GM23338 (cell line): ENCODE data around the gene ZNF774. TPM values are rescaled to one million over a fixed set of nuclear protein-coding genes. Genes with fewer than 3 reads are reported as not detected.

Experiments used
- ATAC-seq: fragments of 200-7000 bp; cut with Tn5 transposase; 3 replicates; pipeline ENCODE4 v1.9.1; 2020
- DNase-seq: peaks from one replicate; pipeline ENCODE4 v3.0.0-alpha.2; 2015; ENCODE audit warnings: low spot score
- H2AFZ ChIP-seq: fragments of 200-600 bp; sonication (generic); 2 replicates; pipeline ENCODE4 v1.8.0; 2016; ENCODE audit warnings: antibody characterized with exemption, mild to moderate bottlenecking, moderate library complexity
- H3F3A ChIP-seq: fragments of 200-600 bp; sonication (generic); replicated peaks from 2 replicates; pipeline ENCODE4 v1.8.0; 2017; ENCODE audit warnings: antibody characterized with exemption, mixed run types, low read depth
- H3K27ac ChIP-seq: fragments of 200-600 bp; sonication (generic); 2 replicates; pipeline ENCODE4 v1.6.1; 2016; ENCODE audit warnings: low read depth
- H3K27me3 ChIP-seq: fragments of 200-600 bp; sonication (generic); 2 replicates; pipeline ENCODE4 v1.8.0; 2016; ENCODE audit warnings: mild to moderate bottlenecking, mixed run types, moderate library complexity; ENCODE audit not compliant: insufficient read depth
- H3K36me3 ChIP-seq: fragments of 200-600 bp; sonication (generic); 2 replicates; pipeline ENCODE4 v1.8.0; 2016; ENCODE audit warnings: mild to moderate bottlenecking; ENCODE audit not compliant: insufficient read depth
- H3K4me1 ChIP-seq: fragments of 200-600 bp; sonication (generic); 2 replicates; pipeline ENCODE4 v1.8.0; 2016; ENCODE audit warnings: mild to moderate bottlenecking, moderate library complexity; ENCODE audit not compliant: insufficient read depth
- H3K4me2 ChIP-seq: fragments of 200-600 bp; sonication (generic); 2 replicates; pipeline ENCODE4 v1.7.1; 2017; ENCODE audit warnings: mixed run types
- H3K4me3 ChIP-seq: fragments of 200-600 bp; sonication (generic); 2 replicates; pipeline ENCODE4 v1.6.1; 2016; ENCODE audit warnings: mixed run types
- H3K79me2 ChIP-seq: fragments of 200-600 bp; sonication (generic); replicated peaks from 2 replicates; pipeline ENCODE4 v1.8.0; 2017; ENCODE audit warnings: mild to moderate bottlenecking; ENCODE audit not compliant: insufficient read depth
- H3K9me2 ChIP-seq: fragments of 200-600 bp; sonication (generic); 2 replicates; pipeline ENCODE4 v1.8.0; 2017; ENCODE audit not compliant: insufficient read depth
- H4K20me1 ChIP-seq: fragments of 200-600 bp; sonication (generic); replicated peaks from 2 replicates; pipeline ENCODE4 v1.8.0; 2017; ENCODE audit warnings: mild to moderate bottlenecking; ENCODE audit not compliant: insufficient read depth
- H3K27ac Mint-ChIP-seq: 2 replicates; pipeline ENCODE4 v1.8.0; 2020; ENCODE audit warnings: inconsistent platforms, mild to moderate bottlenecking, moderate library complexity, mixed read lengths
- H3K27me3 Mint-ChIP-seq: 3 replicates; pipeline ENCODE4 v1.8.0; 2022; ENCODE audit warnings: low read depth, mild to moderate bottlenecking, moderate library complexity, mixed read lengths, inconsistent platforms; ENCODE audit not compliant: insufficient read depth, poor library complexity
- H3K36me3 Mint-ChIP-seq: 3 replicates; pipeline ENCODE4 v1.8.0; 2021; ENCODE audit warnings: low read depth, mild to moderate bottlenecking, inconsistent platforms, moderate library complexity, mixed read lengths
- H3K4me1 Mint-ChIP-seq: 3 replicates; pipeline ENCODE4 v1.8.0; 2020; ENCODE audit warnings: mild to moderate bottlenecking, inconsistent platforms, mixed read lengths
- H3K4me3 Mint-ChIP-seq: 3 replicates; pipeline ENCODE4 v1.8.0; 2021; ENCODE audit warnings: moderate library complexity, mild to moderate bottlenecking, inconsistent platforms, mixed read lengths
- H3K9me3 Mint-ChIP-seq: 3 replicates; pipeline ENCODE4 v1.8.0; 2020; ENCODE audit warnings: moderate library complexity, mild to moderate bottlenecking, inconsistent platforms, mixed read lengths
- CREB1 ChIP-seq: fragments of 250-450 bp; sonication (Bioruptor Pico); IDR thresholded peaks from 2 replicates; pipeline ENCODE4 v1.5.0; 2020; ENCODE audit warnings: low read depth, mild to moderate bottlenecking, moderate library complexity
- EZH2phosphoT487 ChIP-seq: fragments of 200-600 bp; sonication (generic); IDR thresholded peaks from one replicate; pipeline ENCODE4 v1.8.1; 2018; ENCODE audit warnings: antibody characterized with exemption; ENCODE audit not compliant: unreplicated experiment
- NANOG ChIP-seq: IDR thresholded peaks from 2 replicates; pipeline ENCODE4 v1.6.1; 2016; ENCODE audit warnings: antibody characterized with exemption, borderline replicate concordance
- STAT1 ChIP-seq: IDR thresholded peaks from one replicate; pipeline ENCODE4 v1.6.1; 2016; ENCODE audit warnings: antibody characterized with exemption; ENCODE audit not compliant: unreplicated experiment
- ZNF114 ChIP-seq: fragments of 250-450 bp; sonication (Bioruptor Pico); IDR thresholded peaks from 2 replicates; pipeline ENCODE4 v1.5.0; 2020; ENCODE audit warnings: mild to moderate bottlenecking, moderate library complexity
- ZNF462 ChIP-seq: fragments of 250-450 bp; sonication (Bioruptor Pico); IDR thresholded peaks from 2 replicates; pipeline ENCODE4 v1.5.0; 2020; ENCODE audit warnings: mild to moderate bottlenecking, moderate library complexity
- polyA plus RNA-seq: library from polyadenylated mRNA; unstranded; fragments of >200 nt; fragmentation: Nextera tagmentation; extraction: Ambion mirVana; gene quantifications from 2 replicates; pipeline ENCODE4 v1.2.1, GENCODE V29; 2016
- total RNA-seq: library from RNA; depleted of rRNA; stranded (reverse); fragments of >200 nt; shearing (Covaris generic); gene quantifications from 2 replicates; pipeline ENCODE4 v1.2.3, GENCODE V29; 2014

The ZNF774 gene
- total and polyA plus RNA-seq, 2 experiments from 2014 or later: 0.45 to 1.8 TPM

- H3K27me3 ChIP-seq: no peaks in the 10 kb centered on the region
- H3K4me3 Mint-ChIP-seq: no peak overlapping the region
- ATAC-seq (no peak), DNase-seq (no peak)
- H2AFZ ChIP-seq: no peak overlapping the region
- H3K27ac ChIP-seq: no peak overlapping the region
- TF ChIP-seq NANOG: no peak
- no peak for TF ChIP-seq EZH2phosphoT487
- no peak for TF ChIP-seq CREB1 (CRISPR knock-in tag)
- no peaks in the 10 kb centered on the region for H4K20me1 ChIP-seq
- peaks cover 2% of the 10 kb centered on the region for H3K27me3 Mint-ChIP-seq
- H3K4me2 ChIP-seq: no peak overlapping the region
- H3K36me3 ChIP-seq: no peaks in the 10 kb centered on the region
- no peaks in the 10 kb centered on the region for H3K79me2 ChIP-seq
- no peak overlapping the region for H3K27ac Mint-ChIP-seq
- no peak overlapping the region for H3K4me3 ChIP-seq
- no peaks in the 10 kb centered on the region for H3K9me3 Mint-ChIP-seq
- H3K4me1 ChIP-seq: peaks cover 3% of the 10 kb centered on the region; the same call in 1 of the 2 replicates
- H3K4me1 Mint-ChIP-seq: peaks cover 22% of the 10 kb centered on the region; the same call in 2 of the 3 replicates
- H3K9me2 ChIP-seq: no peaks in the 10 kb centered on the region
- no peaks in the 10 kb centered on the region for H3F3A ChIP-seq
- no peaks in the 10 kb centered on the region for H3K36me3 Mint-ChIP-seq
Measured at GRCh38 chr15:90315278-90315982, 36.7 kb upstream of the ZNF774 start.

- Histone ChIP-seq H3K9me2 (no peaks in the 10 kb centered on the region), H4K20me1 (no peaks in the 10 kb centered on the region), H3K36me3 (no peaks in the 10 kb centered on the region), H3K79me2 (no peaks in the 10 kb centered on the region), H3K27ac (no peak overlapping the region), H3K4me2 (no peak overlapping the region), H2AFZ (no peak overlapping the region), H3K4me1 (peaks cover 7% of the 10 kb centered on the region; the same call in 1 of the 2 replicates), H3K4me3 (no peak overlapping the region), H3F3A (no peaks in the 10 kb centered on the region), H3K27me3 (no peaks in the 10 kb centered on the region)
- Mint-ChIP-seq H3K27ac (no peak overlapping the region), H3K4me3 (no peak overlapping the region), H3K36me3 (no peaks in the 10 kb centered on the region), H3K4me1 (peaks cover 25% of the 10 kb centered on the region; the same call in 2 of the 3 replicates), H3K27me3 (peaks cover 2% of the 10 kb centered on the region), H3K9me3 (no peaks in the 10 kb centered on the region)
- TF ChIP-seq CREB1 (CRISPR knock-in tag) (no peak), STAT1 (no peak), ZNF114 (CRISPR knock-in tag) (no peak)
- ATAC-seq: no peak
- no peak for DNase-seq
Measured at GRCh38 chr15:90316139-90316538, 35.9 kb upstream of the ZNF774 start.

- Mint-ChIP-seq H3K4me1 (peaks cover 12% of the 10 kb centered on the region; the same call in 2 of the 3 replicates), H3K36me3 (no peaks in the 10 kb centered on the region)
- TF ChIP-seq EZH2phosphoT487 (no peak), CREB1 (CRISPR knock-in tag) (no peak), ZNF462 (CRISPR knock-in tag) (no peak), NANOG (no peak), ZNF114 (CRISPR knock-in tag) (no peak)
Measured at GRCh38 chr15:90318591-90318990, 33.5 kb upstream of the ZNF774 start.

More at GRCh38 chr15:90318591-90318990, 33.5 kb upstream of the ZNF774 start:
- Histone ChIP-seq H4K20me1 (no peaks in the 10 kb centered on the region), H3K9me2 (no peaks in the 10 kb centered on the region), H3K27me3 (no peaks in the 10 kb centered on the region), H2AFZ (no peak overlapping the region), H3K4me2 (no peak overlapping the region), H3K4me1 (peaks cover 7% of the 10 kb centered on the region; the same call in 1 of the 2 replicates), H3K36me3 (no peaks in the 10 kb centered on the region), H3K79me2 (no peaks in the 10 kb centered on the region), H3K27ac (no peak overlapping the region), H3K4me3 (no peak overlapping the region), H3F3A (no peaks in the 10 kb centered on the region)
- Mint-ChIP-seq H3K27me3 (peaks cover 2% of the 10 kb centered on the region), H3K9me3 (no peaks in the 10 kb centered on the region), H3K4me3 (no peak overlapping the region), H3K27ac (no peak overlapping the region)
- no peak for ATAC-seq
- DNase-seq: no peak
